Sigmoid colon (tissue), 7 donors: ENCODE measurements around the gene PDZD7. TPM values are rescaled to one million over a fixed set of nuclear protein-coding genes. Genes with fewer than 3 reads are reported as not detected.

Source experiments
- DNase-seq: peaks from one replicate; pipeline ENCODE4 v3.0.0-alpha.2; 2019
- H3K27ac ChIP-seq, 4 donors: fragments of 200-600 bp; sonication (generic); one replicate each; pipeline ENCODE4 v1.5.1; 2016 to 2019; ENCODE audit warnings: mild to moderate bottlenecking in 1 of 4
- H3K27me3 ChIP-seq, 3 donors: fragments of 200-600 bp; sonication (generic); one replicate each; pipeline ENCODE4 v1.5.1; 2019; ENCODE audit warnings: mild to moderate bottlenecking in 1 of 3
- H3K36me3 ChIP-seq, 4 donors: fragments of 200-600 bp; sonication (generic); one replicate each; pipeline ENCODE4 v1.5.1; 2016 to 2019
- H3K4me1 ChIP-seq, 4 donors: fragments of 200-600 bp; sonication (generic); one replicate each; pipeline ENCODE4 v1.5.1; 2017 to 2019
- H3K4me3 ChIP-seq, 4 donors: fragments of 200-600 bp; sonication (generic); one replicate each; pipeline ENCODE4 v1.5.1; 2017 to 2019; ENCODE audit warnings: mild to moderate bottlenecking in 2 of 4, moderate library complexity in 1 of 4
- H3K9me3 ChIP-seq, 4 donors: fragments of 200-600 bp in 3 of 4; sonication (generic) in 3 of 4; one replicate each; pipeline versions ENCODE4 v1.5.1 to v1.6.1; 2013 to 2019
- EP300 ChIP-seq, 4 donors: sonication (generic); formaldehyde crosslinking; IDR thresholded peaks; one replicate each; pipeline ENCODE4 v1.6.1; 2017; ENCODE audit warnings: antibody characterized with exemption in 4 of 4
- POLR2A ChIP-seq, 2 donors: fragments of 450-650 bp; IDR thresholded peaks; one replicate each; pipeline ENCODE4 v1.6.1; 2016; ENCODE audit warnings: antibody characterized with exemption in 2 of 2, mild to moderate bottlenecking in 2 of 2, moderate library complexity in 2 of 2
- POLR2AphosphoS5 ChIP-seq, 4 donors: sonication (generic); formaldehyde crosslinking; IDR thresholded peaks; one replicate each; pipeline ENCODE4 v1.6.1; 2017; ENCODE audit warnings: antibody characterized with exemption in 4 of 4
- WGBS, 2 donors: extraction: QIAGEN DNeasy Blood & Tissue Kit; methylation state at CpG; one replicate each; pipeline ENCODE4 v1.1.7; 2013; 5-methylcytosine and 5-hydroxymethylcytosine counted together
- intact Hi-C: fragments of 100-400 bp; cut with DNase I; formaldehyde crosslinking; loops from one replicate; pipeline ENCODE4 v1.15.1; 2023
- polyA plus RNA-seq, 3 donors: library from polyadenylated mRNA; stranded (reverse); fragments of 200-250 nt; gene quantifications; one replicate each; pipeline ENCODE4 v1.2.3, GENCODE V29; 2013
- total RNA-seq, 4 donors: library from RNA; depleted of rRNA; stranded (reverse); fragments of >200 nt; gene quantifications; one replicate each; pipeline ENCODE4 v1.1.0, GENCODE V29; 2016
- TF ChIP-seq, protein P1 (sequence below), 4 experiments: fragments of 450-650 bp in 3 of 4; fragments of 200-600 bp in 1 of 4; IDR thresholded peaks; one replicate each; pipeline ENCODE4 v1.5.1; 2016 to 2019; ENCODE audit warnings: antibody characterized with exemption in 4 of 4, mild to moderate bottlenecking in 3 of 4, moderate library complexity in 2 of 4
- donor health status: healthy with polysubstance abuse.
- donor health status: Bipolar disorder and iron deficiency.
- donor health status: healthy.

Gene PDZD7
- total and polyA plus RNA-seq, 7 donors = 0.16 to 2.4 (median 0.90) TPM; not detected in 1

DNA sequence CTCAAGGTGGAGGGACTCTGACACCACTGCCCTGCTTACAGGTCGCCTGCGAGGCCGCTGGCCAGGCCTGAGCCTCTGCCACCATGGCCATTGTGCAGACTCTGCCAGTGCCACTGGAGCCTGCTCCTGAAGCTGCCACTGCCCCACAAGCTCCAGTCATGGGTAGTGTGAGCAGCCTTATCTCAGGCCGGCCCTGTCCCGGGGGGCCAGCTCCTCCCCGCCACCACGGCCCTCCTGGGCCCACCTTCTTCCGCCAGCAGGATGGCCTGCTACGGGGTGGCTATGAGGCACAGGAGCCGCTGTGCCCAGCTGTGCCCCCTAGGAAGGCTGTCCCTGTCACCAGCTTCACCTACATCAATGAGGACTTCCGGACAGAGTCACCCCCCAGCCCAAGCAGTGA is 28.5 kb downstream of the PDZD7 start:
- no peaks in the 10 kb centered on the region for H3K9me3 ChIP-seq
- H3K27ac ChIP-seq = peak overlapping the region; percentile 99 to 100 (median 100)
- H3K36me3 ChIP-seq = peaks cover 17 to 52% (median 34%) of the 10 kb centered on the region in 4 donors
- DNase-seq = peak; percentile 66
- intact Hi-C loops = no loop called here
- H3K27me3 ChIP-seq = no peaks in the 10 kb centered on the region
- peaks cover 0 to 69% (median 56%) of the 10 kb centered on the region in 4 donors for H3K4me1 ChIP-seq
- WGBS, 2 donors = 85 to 96% methylated on average over 11 of the region's 11 CpGs
- no peak for TF ChIP-seq EP300 (IDR thresholded peaks at IDR 0.05)
- TF ChIP-seq, protein P1, sequence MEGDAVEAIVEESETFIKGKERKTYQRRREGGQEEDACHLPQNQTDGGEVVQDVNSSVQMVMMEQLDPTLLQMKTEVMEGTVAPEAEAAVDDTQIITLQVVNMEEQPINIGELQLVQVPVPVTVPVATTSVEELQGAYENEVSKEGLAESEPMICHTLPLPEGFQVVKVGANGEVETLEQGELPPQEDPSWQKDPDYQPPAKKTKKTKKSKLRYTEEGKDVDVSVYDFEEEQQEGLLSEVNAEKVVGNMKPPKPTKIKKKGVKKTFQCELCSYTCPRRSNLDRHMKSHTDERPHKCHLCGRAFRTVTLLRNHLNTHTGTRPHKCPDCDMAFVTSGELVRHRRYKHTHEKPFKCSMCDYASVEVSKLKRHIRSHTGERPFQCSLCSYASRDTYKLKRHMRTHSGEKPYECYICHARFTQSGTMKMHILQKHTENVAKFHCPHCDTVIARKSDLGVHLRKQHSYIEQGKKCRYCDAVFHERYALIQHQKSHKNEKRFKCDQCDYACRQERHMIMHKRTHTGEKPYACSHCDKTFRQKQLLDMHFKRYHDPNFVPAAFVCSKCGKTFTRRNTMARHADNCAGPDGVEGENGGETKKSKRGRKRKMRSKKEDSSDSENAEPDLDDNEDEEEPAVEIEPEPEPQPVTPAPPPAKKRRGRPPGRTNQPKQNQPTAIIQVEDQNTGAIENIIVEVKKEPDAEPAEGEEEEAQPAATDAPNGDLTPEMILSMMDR (IDR thresholded peaks at IDR 0.05) = no peak
- no peak for TF ChIP-seq POLR2AphosphoS5 (IDR thresholded peaks at IDR 0.05)
- no peak for TF ChIP-seq POLR2A (IDR thresholded peaks at IDR 0.05)
- H3K4me3 ChIP-seq = no peak overlapping the region

DNA sequence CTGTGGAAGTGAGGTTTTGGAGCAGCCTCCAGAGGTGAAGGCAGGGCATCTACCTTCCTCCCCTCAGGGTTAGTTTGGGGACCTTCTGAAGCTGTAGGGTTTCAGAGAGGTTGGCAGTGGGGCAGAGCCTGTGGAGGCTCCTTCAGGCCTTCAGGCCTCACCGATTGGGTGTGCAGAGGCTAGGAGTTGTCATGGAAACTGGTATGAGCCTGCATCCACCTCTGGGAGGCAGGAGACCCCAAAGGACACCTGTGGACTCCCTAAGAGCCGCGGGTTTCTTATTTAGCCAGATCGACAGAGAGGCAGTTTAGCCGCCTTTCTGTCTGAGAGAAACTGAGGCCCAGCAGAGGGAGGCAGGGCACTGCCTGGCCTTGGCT is 29.3 kb downstream of the PDZD7 start:
- intact Hi-C loops = no loop called here
- TF ChIP-seq, protein P1 (IDR thresholded peaks at IDR 0.05) = no peak
- TF ChIP-seq POLR2A (IDR thresholded peaks at IDR 0.05) = no peak
- no peak for TF ChIP-seq POLR2AphosphoS5 (IDR thresholded peaks at IDR 0.05)
- no peak for TF ChIP-seq EP300 (IDR thresholded peaks at IDR 0.05)
- Histone ChIP-seq H3K27me3 (no peaks in the 10 kb centered on the region), H3K36me3 (peaks cover 17 to 44% (median 29%) of the 10 kb centered on the region in 4 donors), H3K4me3 (peak overlapping the region in 3 of 4 donors; percentile 80 to 90 (median 90)), H3K27ac (peak overlapping the region; percentile 99 to 100 (median 100)), H3K9me3 (no peaks in the 10 kb centered on the region), H3K4me1 (peaks cover 0 to 66% (median 54%) of the 10 kb centered on the region in 4 donors)
- DNase-seq = no peak
- 72 to 76% methylated on average over 5 of the region's 5 CpGs for WGBS, 2 donors

DNA sequence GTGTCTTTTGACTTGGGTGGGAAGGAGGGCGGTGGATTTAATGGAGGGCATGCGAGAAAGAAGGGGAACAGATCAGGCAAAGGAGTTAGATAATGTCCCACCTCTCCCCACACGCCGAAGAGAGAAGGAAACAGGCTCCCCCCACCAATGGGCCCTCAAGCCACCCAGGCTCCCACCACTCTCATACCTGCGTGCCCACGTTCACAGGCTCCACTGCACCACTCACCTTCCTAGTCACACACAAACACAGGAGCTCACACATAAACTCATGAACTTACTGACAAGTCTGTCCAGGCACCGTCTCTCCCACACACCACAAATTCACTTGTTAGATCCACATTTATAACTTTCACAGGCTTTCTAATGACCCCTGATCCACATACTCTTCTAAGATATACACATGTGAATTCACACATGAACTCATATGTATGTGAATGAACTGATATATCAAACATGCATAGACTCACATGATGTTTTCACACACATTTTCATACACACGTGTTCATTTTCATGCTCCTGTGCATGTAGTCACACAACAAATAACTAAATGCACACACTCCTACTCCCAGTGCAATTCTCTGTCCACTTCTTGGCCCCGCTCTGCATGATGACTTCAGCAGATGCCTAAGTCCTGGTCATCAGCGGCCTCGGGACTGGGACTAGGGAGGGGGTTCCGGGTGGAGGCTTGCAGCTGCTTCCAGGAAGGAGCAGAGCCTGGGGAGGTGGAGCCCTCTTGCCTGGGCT is 29.8 kb downstream of the PDZD7 start:
- 42 to 48% methylated on average over 12 of the region's 12 CpGs for WGBS, 2 donors
- no peaks in the 10 kb centered on the region for H3K27me3 ChIP-seq
- intact Hi-C loops = no loop called here
- no peaks in the 10 kb centered on the region for H3K9me3 ChIP-seq
- peak overlapping the region; percentile 99 to 100 (median 100) for H3K27ac ChIP-seq
- peaks cover 17 to 38% (median 23%) of the 10 kb centered on the region in 4 donors for H3K36me3 ChIP-seq
- H3K4me1 ChIP-seq = peaks cover 0 to 70% (median 57%) of the 10 kb centered on the region in 4 donors
- TF ChIP-seq, protein P1 (IDR thresholded peaks at IDR 0.05) = no peak
- TF ChIP-seq POLR2AphosphoS5 (IDR thresholded peaks at IDR 0.05) (peak; percentile 89 to 98 (median 95)), POLR2A (IDR thresholded peaks at IDR 0.05) (peak; percentile 70 to 89), EP300 (IDR thresholded peaks at IDR 0.05) (peak in 2 of 4 donors; percentile 40 to 84)
- DNase-seq = peak; percentile 98
- peak overlapping the region; percentile 80 to 90 (median 90) for H3K4me3 ChIP-seq

DNA sequence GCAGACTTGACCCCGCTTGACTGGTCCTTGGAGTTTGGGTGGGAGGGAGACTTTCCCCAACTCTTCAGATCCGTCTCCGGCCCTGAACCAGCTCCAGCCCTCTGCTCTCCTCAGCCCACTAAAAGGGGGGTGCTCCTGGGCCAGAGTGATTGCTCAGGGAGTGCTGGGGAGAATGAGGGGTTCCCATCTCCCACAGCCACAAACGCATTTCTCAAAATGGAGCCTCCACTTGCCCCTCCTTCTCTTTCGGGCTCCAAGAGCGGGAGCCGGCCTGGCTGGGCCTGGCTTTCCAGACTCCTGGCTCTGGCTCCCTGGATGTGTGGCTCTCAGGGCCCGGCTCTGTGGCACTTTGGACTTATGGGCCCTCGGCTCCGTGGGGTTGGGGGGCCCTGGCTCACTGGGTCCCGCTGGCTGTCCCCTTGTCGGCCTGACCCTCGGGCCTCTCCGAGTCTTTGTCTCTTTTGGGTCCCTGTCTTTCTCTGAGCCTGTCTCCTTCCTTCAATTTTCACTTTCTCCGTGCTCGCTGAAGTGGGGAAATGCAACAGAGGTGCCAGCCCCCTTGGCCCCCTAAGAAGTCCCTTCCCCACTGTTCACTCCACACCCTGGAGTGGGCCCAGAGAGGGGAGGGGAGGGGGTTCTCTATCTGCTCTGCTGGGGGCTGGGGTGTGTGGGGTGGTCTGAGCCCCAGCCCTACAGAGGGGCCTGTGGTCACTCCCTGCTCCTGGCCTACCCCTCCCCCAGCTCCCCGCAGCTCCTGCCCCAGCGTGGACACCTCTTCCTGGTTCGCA is 30.6 kb downstream of the PDZD7 start:
- 12 to 17% methylated on average over 19 of the region's 19 CpGs for WGBS, 2 donors
- TF ChIP-seq POLR2AphosphoS5 (IDR thresholded peaks at IDR 0.05) = peak in 1 of 4 donors; percentile 10
- TF ChIP-seq, protein P1 (IDR thresholded peaks at IDR 0.05) = no peak
- Histone ChIP-seq H3K9me3 (no peaks in the 10 kb centered on the region), H3K4me3 (peak overlapping the region; percentile 80 to 90 (median 90)), H3K27me3 (no peaks in the 10 kb centered on the region), H3K36me3 (peaks cover 13 to 31% (median 18%) of the 10 kb centered on the region in 4 donors), H3K27ac (peak overlapping the region; percentile 99 to 100 (median 100)), H3K4me1 (peaks cover 0 to 70% (median 57%) of the 10 kb centered on the region in 4 donors)
- intact Hi-C loops = no loop called here
- DNase-seq = peak; percentile 74
